ENCODE results near the gene ITGA2. TPM values are rescaled to one million over a fixed set of nuclear protein-coding genes. Genes with fewer than 3 reads are reported as not detected.
A peak's percentile ranks its signal among the peaks of the same experiment; 100 is the strongest.

The ITGA2 gene
- total RNA-seq, 1 experiment from 2014 or later, result 13.6 TPM

- DNase-seq, result no peak
- peaks cover 5% of the 10 kb centered on the region for H3K4me1 Mint-ChIP-seq (ENCODE audit: low read depth, unreplicated experiment)
- BruUV-seq (replicated peaks), result no TSS peak
- intact Hi-C loops (cut with micrococcal nuclease; ENCODE audit: unreplicated experiment), result no loop called here
- H3K27me3 ChIP-seq (replicated peaks; ENCODE audit: control insufficient read depth, insufficient read depth, low read length), result no peaks in the 10 kb centered on the region
- no peak overlapping the region for H3K4me3 ChIP-seq (ENCODE audit: low read depth, low read length)
- no peaks in the 10 kb centered on the region for H3K27me3 Mint-ChIP-seq (ENCODE audit: insufficient read depth, unreplicated experiment)
- CTCF ChIA-PET, result no interaction called here
- no peak for TF ChIP-seq CTCF (IDR thresholded peaks at IDR 0.05; ENCODE audit: insufficient read depth in 1 of 2, low read depth in 1 of 2, low read length in 1 of 2, severe bottlenecking in 1 of 2, unreplicated experiment in 1 of 2)
- H3K4me3 Mint-ChIP-seq (ENCODE audit: unreplicated experiment), result no peak overlapping the region
- no peak overlapping the region for H3K27ac Mint-ChIP-seq (ENCODE audit: unreplicated experiment)
- no peaks in the 10 kb centered on the region for H3K9me3 Mint-ChIP-seq (ENCODE audit: unreplicated experiment)
- H3K36me3 ChIP-seq (ENCODE audit: control insufficient read depth, insufficient read depth, low read length), result no peaks in the 10 kb centered on the region
- POLR2A ChIA-PET, result no interaction called here
- no peaks in the 10 kb centered on the region for H3K4me1 ChIP-seq
- H3K9me3 ChIP-seq, result no peaks in the 10 kb centered on the region
- H3K36me3 Mint-ChIP-seq (ENCODE audit: insufficient read depth, unreplicated experiment), result peaks cover 6% of the 10 kb centered on the region
Observed at GRCh38 chr5:53009816-53010215, 20.7 kb downstream of the ITGA2 start.

GRCh38 chr5:53010814-53011213 lies 21.7 kb downstream of the ITGA2 start:
- Mint-ChIP-seq H3K27ac (ENCODE audit: unreplicated experiment) (no peak overlapping the region), H3K4me3 (ENCODE audit: unreplicated experiment) (no peak overlapping the region), H3K27me3 (ENCODE audit: insufficient read depth, unreplicated experiment) (no peaks in the 10 kb centered on the region), H3K9me3 (ENCODE audit: unreplicated experiment) (no peaks in the 10 kb centered on the region), H3K36me3 (ENCODE audit: insufficient read depth, unreplicated experiment) (no peaks in the 10 kb centered on the region), H3K4me1 (ENCODE audit: low read depth, unreplicated experiment) (peaks cover 5% of the 10 kb centered on the region)
- CTCF ChIA-PET, result no interaction called here
- TF ChIP-seq CTCF (IDR thresholded peaks at IDR 0.05; ENCODE audit: insufficient read depth in 1 of 2, low read depth in 1 of 2, low read length in 1 of 2, severe bottlenecking in 1 of 2, unreplicated experiment in 1 of 2), result peak in 1 of 2 experiments; percentile 28
- intact Hi-C loops (cut with micrococcal nuclease; ENCODE audit: unreplicated experiment), result no loop called here
- Histone ChIP-seq H3K4me3 (ENCODE audit: low read depth, low read length) (no peak overlapping the region), H3K36me3 (ENCODE audit: control insufficient read depth, insufficient read depth, low read length) (no peaks in the 10 kb centered on the region), H3K9me3 (no peaks in the 10 kb centered on the region), H3K4me1 (no peaks in the 10 kb centered on the region), H3K27me3 (replicated peaks; ENCODE audit: control insufficient read depth, insufficient read depth, low read length) (no peaks in the 10 kb centered on the region)
- no peak for DNase-seq
- POLR2A ChIA-PET, result no interaction called here
- BruUV-seq (replicated peaks), result no TSS peak

- Mint-ChIP-seq H3K27me3 (ENCODE audit: insufficient read depth, unreplicated experiment) (no peaks in the 10 kb centered on the region), H3K36me3 (ENCODE audit: insufficient read depth, unreplicated experiment) (no peaks in the 10 kb centered on the region), H3K27ac (ENCODE audit: unreplicated experiment) (no peak overlapping the region), H3K4me3 (ENCODE audit: unreplicated experiment) (no peak overlapping the region), H3K4me1 (ENCODE audit: low read depth, unreplicated experiment) (peaks cover 5% of the 10 kb centered on the region), H3K9me3 (ENCODE audit: unreplicated experiment) (no peaks in the 10 kb centered on the region)
- BruUV-seq (replicated peaks), result no TSS peak
- ChIA-PET CTCF (interaction anchor here (0.7 kb wide), 1 partner anchor 22 kb away, joined by 3 read pairs; the partner anchor contains the start of gene ITGA2), POLR2A (no interaction called here)
- no peak overlapping the region for H3K4me3 ChIP-seq (ENCODE audit: low read depth, low read length)
- H3K27me3 ChIP-seq (replicated peaks; ENCODE audit: control insufficient read depth, insufficient read depth, low read length), result no peaks in the 10 kb centered on the region
- no peaks in the 10 kb centered on the region for H3K4me1 ChIP-seq
- intact Hi-C loops (cut with micrococcal nuclease; ENCODE audit: unreplicated experiment), result no loop called here
- DNase-seq, result no peak
- TF ChIP-seq CTCF (IDR thresholded peaks at IDR 0.05; ENCODE audit: insufficient read depth in 1 of 2, low read depth in 1 of 2, low read length in 1 of 2, severe bottlenecking in 1 of 2, unreplicated experiment in 1 of 2), result no peak
- no peaks in the 10 kb centered on the region for H3K9me3 ChIP-seq
- no peaks in the 10 kb centered on the region for H3K36me3 ChIP-seq (ENCODE audit: control insufficient read depth, insufficient read depth, low read length)
Observed at GRCh38 chr5:53011233-53011632, 22.1 kb downstream of the ITGA2 start.

Measured in Caco-2 (cell line).